HepG2 (cell line): Measurements from ENCODE around the gene GSC2. TPM values are rescaled to one million over a fixed set of nuclear protein-coding genes. Genes with fewer than 3 reads are reported as not detected.

Experiments used
- BRCA1 ChIP-seq: sonication (generic); formaldehyde crosslinking; IDR thresholded peaks from 2 replicates; pipeline ENCODE4 v1.4.0; 2020; ENCODE audit warnings: missing genetic modification reagents
- CC2D1A ChIP-seq: sonication (generic); formaldehyde crosslinking; IDR thresholded peaks from 2 replicates; pipeline ENCODE4 v1.8.1; 2023; ENCODE audit warnings: mild to moderate bottlenecking, missing genetic modification reagents
- CCDC6 ChIP-seq: sonication (generic); formaldehyde crosslinking; IDR thresholded peaks from 2 replicates; pipeline ENCODE4 v1.8.1; 2022; ENCODE audit warnings: mild to moderate bottlenecking, missing genetic modification reagents, moderate library complexity
- FOXO1 ChIP-seq: sonication (generic); formaldehyde crosslinking; IDR thresholded peaks from 2 replicates; pipeline ENCODE4 v1.4.0; 2020; ENCODE audit warnings: missing genetic modification reagents
- MED1 ChIP-seq: sonication (generic); formaldehyde crosslinking; IDR thresholded peaks from 2 replicates; pipeline ENCODE4 v1.4.0; 2020; ENCODE audit warnings: missing genetic modification reagents
- MIXL1 ChIP-seq: IDR thresholded peaks from 2 replicates; pipeline ENCODE4 v1.6.1; 2016
- NCOA2 ChIP-seq: sonication (generic); formaldehyde crosslinking; IDR thresholded peaks from 2 replicates; pipeline ENCODE4 v1.8.0; 2022; ENCODE audit warnings: inconsistent platforms
- NPAS2 ChIP-seq: sonication (generic); formaldehyde crosslinking; IDR thresholded peaks from 2 replicates; pipeline ENCODE4 v1.8.0; 2022; ENCODE audit warnings: mild to moderate bottlenecking, missing genetic modification reagents, borderline replicate concordance
- POGZ ChIP-seq: sonication (generic); formaldehyde crosslinking; IDR thresholded peaks from 2 replicates; pipeline ENCODE4 v1.4.0; 2020; ENCODE audit warnings: mild to moderate bottlenecking, missing genetic modification reagents
- PRMT3 ChIP-seq: sonication (generic); formaldehyde crosslinking; IDR thresholded peaks from 2 replicates; pipeline ENCODE4 v1.8.1; 2022; ENCODE audit warnings: low read depth, mild to moderate bottlenecking, moderate library complexity, missing genetic modification reagents, borderline replicate concordance
- REPIN1 ChIP-seq: sonication (generic); formaldehyde crosslinking; IDR thresholded peaks from 2 replicates; pipeline ENCODE4 v1.8.0; 2022; ENCODE audit warnings: missing genetic modification reagents, low read depth, mild to moderate bottlenecking, borderline replicate concordance
- SALL1 ChIP-seq: sonication (generic); formaldehyde crosslinking; IDR thresholded peaks from 2 replicates; pipeline ENCODE4 v1.8.0; 2022; ENCODE audit warnings: mild to moderate bottlenecking, missing genetic modification reagents
- SETDB1 ChIP-seq: sonication (generic); formaldehyde crosslinking; IDR thresholded peaks from 2 replicates; pipeline ENCODE4 v1.5.1; 2020; ENCODE audit warnings: missing genetic modification reagents, mild to moderate bottlenecking, borderline replicate concordance
- TEAD2 ChIP-seq: sonication (generic); formaldehyde crosslinking; IDR thresholded peaks from 2 replicates; pipeline ENCODE4 v1.9.0; 2021; ENCODE audit warnings: missing genetic modification reagents
- ZFP36L1 ChIP-seq: sonication (generic); formaldehyde crosslinking; IDR thresholded peaks from 2 replicates; pipeline ENCODE4 v1.8.0; 2022; ENCODE audit warnings: mild to moderate bottlenecking, missing genetic modification reagents, moderate library complexity
- ZFP37 ChIP-seq: sonication (generic); formaldehyde crosslinking; IDR thresholded peaks from 2 replicates; pipeline ENCODE4 v1.4.0; 2020; ENCODE audit warnings: missing genetic modification reagents, borderline replicate concordance
- ZNF138 ChIP-seq: sonication (generic); formaldehyde crosslinking; IDR thresholded peaks from 2 replicates; pipeline ENCODE4 v1.5.0; 2020; ENCODE audit warnings: mild to moderate bottlenecking, low read depth, missing genetic modification reagents
- ZNF326 ChIP-seq: sonication (generic); formaldehyde crosslinking; IDR thresholded peaks from 2 replicates; pipeline ENCODE4 v1.4.0; 2020; ENCODE audit warnings: missing genetic modification reagents, borderline replicate concordance
- ZNF530 ChIP-seq: sonication (generic); formaldehyde crosslinking; IDR thresholded peaks from 2 replicates; pipeline ENCODE4 v1.5.0; 2020; ENCODE audit warnings: low read depth, mild to moderate bottlenecking, missing genetic modification reagents
- ZNF598 ChIP-seq: sonication (generic); formaldehyde crosslinking; IDR thresholded peaks from 2 replicates; pipeline ENCODE4 v1.5.1; 2020; ENCODE audit warnings: mild to moderate bottlenecking, missing genetic modification reagents, borderline replicate concordance
- ZNF644 ChIP-seq: IDR thresholded peaks from 2 replicates; pipeline ENCODE4 v1.6.1; 2016; ENCODE audit warnings: low read depth
- ZNF703 ChIP-seq: sonication (generic); formaldehyde crosslinking; IDR thresholded peaks from 2 replicates; pipeline ENCODE4 v1.5.1; 2020; ENCODE audit warnings: missing genetic modification reagents, mild to moderate bottlenecking, moderate library complexity, borderline replicate concordance
- ZZZ3 ChIP-seq: sonication (generic); formaldehyde crosslinking; IDR thresholded peaks from 2 replicates; pipeline ENCODE4 v1.4.0; 2020; ENCODE audit warnings: missing genetic modification reagents, mild to moderate bottlenecking, borderline replicate concordance
- polyA plus RNA-seq, 8 experiments: library from polyadenylated mRNA; depleted of rRNA in 3 of 8; stranded (reverse) in 7 of 8; unstranded in 1 of 8; fragments of >200 nt; fragmentation: Illumina TruSeq in 4 of 8; extraction: Trizol in 4 of 8; gene quantifications; 2 replicates each; pipeline versions ENCODE4 v1.2.1 to v1.2.3, GENCODE V29; 2011 to 2016; ENCODE audit warnings: low read depth in 4 of 8, missing spikeins in 1 of 8, mixed read lengths in 1 of 8; ENCODE audit not compliant: insufficient read depth in 1 of 8
- total RNA-seq, 5 experiments: library from RNA; depleted of rRNA; stranded (reverse); fragments of >200 nt; fragmentation: Illumina TruSeq; extraction: Trizol; gene quantifications; 2 replicates each; pipeline ENCODE4 v1.2.3, GENCODE V29; 2016; ENCODE audit warnings: low read depth in 1 of 5
- TF ChIP-seq, protein P1 (sequence below): sonication (generic); formaldehyde crosslinking; IDR thresholded peaks from 2 replicates; pipeline ENCODE4 v1.8.0; 2022; ENCODE audit warnings: mild to moderate bottlenecking, missing genetic modification reagents, moderate library complexity
- TF ChIP-seq, protein P2 (sequence below): sonication (generic); formaldehyde crosslinking; IDR thresholded peaks from 2 replicates; pipeline ENCODE4 v1.4.0; 2020; ENCODE audit warnings: missing genetic modification reagents

The GSC2 gene
- total and polyA plus RNA-seq, 2 of the 13 experiments (the other 11 are each of a cell fraction or from before 2014, with no cell fraction given): not detected

DNA sequence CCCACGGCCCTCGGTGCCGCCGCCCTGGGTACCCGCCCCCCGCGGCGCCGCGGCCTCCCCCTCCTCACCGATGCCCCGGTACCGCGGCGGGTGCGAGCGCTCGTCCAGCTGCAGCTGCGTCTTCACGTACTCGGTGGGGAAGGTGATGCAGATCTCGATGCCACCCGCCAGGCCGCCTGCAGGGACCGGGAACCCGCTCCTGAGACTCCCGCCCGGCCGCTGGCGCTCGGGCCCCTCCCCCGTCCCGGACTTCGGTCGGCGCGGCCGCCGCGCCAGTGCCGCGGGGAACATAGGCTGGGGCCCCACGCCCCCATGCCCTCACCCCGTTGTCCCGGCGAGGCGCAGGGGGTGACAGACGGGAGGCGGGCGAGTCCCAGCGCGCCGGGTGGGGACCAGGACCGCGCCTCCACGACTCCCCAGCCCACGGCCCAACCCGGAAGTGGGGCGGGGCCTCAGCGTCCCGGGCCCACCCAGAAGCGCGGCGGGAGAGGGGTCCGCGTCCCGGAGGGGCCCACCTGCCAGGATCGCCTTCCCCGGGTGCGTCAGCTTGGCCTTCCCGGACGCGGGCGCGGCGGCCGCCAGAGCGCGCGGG lies 28.1 kb upstream of the GSC2 start (continued):
- TF ChIP-seq REPIN1 (CRISPR knock-in tag): no peak
- TF ChIP-seq ZNF703 (CRISPR knock-in tag): no peak; the same call in 1 of the 2 replicates
- TF ChIP-seq ZNF598: no peak
- no peak for TF ChIP-seq ZNF326 (CRISPR knock-in tag)
- TF ChIP-seq, protein P1, sequence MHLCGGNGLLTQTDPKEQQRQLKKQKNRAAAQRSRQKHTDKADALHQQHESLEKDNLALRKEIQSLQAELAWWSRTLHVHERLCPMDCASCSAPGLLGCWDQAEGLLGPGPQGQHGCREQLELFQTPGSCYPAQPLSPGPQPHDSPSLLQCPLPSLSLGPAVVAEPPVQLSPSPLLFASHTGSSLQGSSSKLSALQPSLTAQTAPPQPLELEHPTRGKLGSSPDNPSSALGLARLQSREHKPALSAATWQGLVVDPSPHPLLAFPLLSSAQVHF: no peak
- TF ChIP-seq BRCA1 (CRISPR knock-in tag): no peak
- no peak for TF ChIP-seq CC2D1A (CRISPR knock-in tag)
- no peak for TF ChIP-seq ZNF138
- no peak for TF ChIP-seq NCOA2 (CRISPR knock-in tag)
- no peak for TF ChIP-seq SETDB1 (CRISPR knock-in tag)
- no peak for TF ChIP-seq FOXO1 (CRISPR knock-in tag)
- TF ChIP-seq POGZ (CRISPR knock-in tag): no peak
- TF ChIP-seq ZNF530: no peak
- peak; percentile 28; the same call in 1 of the 2 replicates for TF ChIP-seq SALL1 (CRISPR knock-in tag)
- TF ChIP-seq ZFP37 (CRISPR knock-in tag): no peak
- TF ChIP-seq ZZZ3 (CRISPR knock-in tag): 0 out of 2 replicates have a peak, but pooled peaks have one; percentile 53
- TF ChIP-seq CCDC6 (CRISPR knock-in tag): no peak
- TF ChIP-seq, protein P2, sequence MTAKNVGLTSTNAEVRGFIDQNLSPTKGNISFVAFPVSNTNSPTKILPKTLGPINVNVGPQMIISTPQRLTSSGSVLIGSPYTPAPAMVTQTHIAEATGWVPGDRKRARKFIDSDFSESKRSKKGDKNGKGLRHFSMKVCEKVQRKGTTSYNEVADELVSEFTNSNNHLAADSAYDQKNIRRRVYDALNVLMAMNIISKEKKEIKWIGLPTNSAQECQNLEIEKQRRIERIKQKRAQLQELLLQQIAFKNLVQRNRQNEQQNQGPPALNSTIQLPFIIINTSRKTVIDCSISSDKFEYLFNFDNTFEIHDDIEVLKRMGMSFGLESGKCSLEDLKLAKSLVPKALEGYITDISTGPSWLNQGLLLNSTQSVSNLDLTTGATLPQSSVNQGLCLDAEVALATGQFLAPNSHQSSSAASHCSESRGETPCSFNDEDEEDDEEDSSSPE (CRISPR knock-in tag): peak; percentile 61
- no peak for TF ChIP-seq MED1 (CRISPR knock-in tag)
- no peak for TF ChIP-seq NPAS2 (CRISPR knock-in tag)
- no peak for TF ChIP-seq ZFP36L1 (CRISPR knock-in tag)
- no peak for TF ChIP-seq MIXL1 (CRISPR knock-in tag)
- TF ChIP-seq PRMT3 (CRISPR knock-in tag): peak; percentile 65; the same call in 1 of the 2 replicates
- TF ChIP-seq TEAD2 (CRISPR knock-in tag): no peak
- no peak for TF ChIP-seq ZNF644 (CRISPR knock-in tag)
